ENCODE results near the gene CLDN19.
A peak's percentile ranks its signal among the peaks of the same experiment; 100 is the strongest.

Gene CLDN19, protein sequence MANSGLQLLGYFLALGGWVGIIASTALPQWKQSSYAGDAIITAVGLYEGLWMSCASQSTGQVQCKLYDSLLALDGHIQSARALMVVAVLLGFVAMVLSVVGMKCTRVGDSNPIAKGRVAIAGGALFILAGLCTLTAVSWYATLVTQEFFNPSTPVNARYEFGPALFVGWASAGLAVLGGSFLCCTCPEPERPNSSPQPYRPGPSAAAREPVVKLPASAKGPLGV

DNA sequence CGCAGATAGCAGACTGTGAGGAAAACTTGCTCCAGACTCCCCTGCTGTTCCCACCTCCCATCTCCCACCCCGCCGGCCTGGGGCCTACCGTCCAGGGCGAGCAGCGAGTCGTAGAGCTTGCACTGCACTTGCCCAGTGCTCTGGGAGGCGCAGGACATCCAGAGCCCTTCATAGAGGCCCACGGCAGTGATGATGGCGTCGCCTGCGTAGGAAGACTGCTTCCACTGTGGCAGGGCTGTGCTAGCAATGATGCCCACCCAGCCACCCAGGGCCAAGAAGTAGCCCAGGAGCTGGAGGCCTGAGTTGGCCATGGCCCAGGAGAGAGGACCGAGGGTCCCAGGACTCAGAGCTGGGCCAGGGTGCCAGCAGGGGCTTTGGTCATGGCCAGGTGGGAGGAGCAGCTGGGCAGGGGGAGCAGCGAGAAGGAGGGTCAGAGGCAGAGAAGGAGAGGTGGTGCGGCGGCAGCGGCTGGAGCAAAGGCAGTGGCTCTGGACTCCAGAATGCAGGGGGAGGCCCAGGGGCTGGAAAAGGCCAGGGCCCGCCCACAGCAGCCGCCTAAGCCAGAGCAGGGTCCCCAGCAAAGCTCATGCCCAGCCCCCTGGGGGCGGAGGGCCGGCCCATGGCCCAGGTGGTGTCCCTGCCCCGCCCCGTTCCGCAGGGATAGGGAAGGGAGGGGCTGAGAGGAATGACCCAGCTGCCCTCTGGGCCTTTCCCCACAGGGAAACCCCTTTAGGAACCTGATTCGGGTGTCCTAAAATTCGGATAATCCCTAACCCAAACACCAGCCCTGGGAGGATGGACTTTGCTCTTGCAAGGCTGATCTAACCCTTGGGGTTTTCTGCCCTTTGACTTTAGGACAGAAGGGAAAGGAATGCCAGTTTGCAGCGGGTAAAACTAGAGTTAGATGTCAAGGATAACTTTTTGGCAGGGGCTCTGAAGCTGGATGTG, at the start of gene CLDN19:
TSS of gene CLDN19 (minus strand) at position 484 of the 948 bp plus-strand sequence. CDS start at position 311, 173 bp downstream.
- DNase-seq (ENCODE audit: low read depth), result no peak

DNA sequence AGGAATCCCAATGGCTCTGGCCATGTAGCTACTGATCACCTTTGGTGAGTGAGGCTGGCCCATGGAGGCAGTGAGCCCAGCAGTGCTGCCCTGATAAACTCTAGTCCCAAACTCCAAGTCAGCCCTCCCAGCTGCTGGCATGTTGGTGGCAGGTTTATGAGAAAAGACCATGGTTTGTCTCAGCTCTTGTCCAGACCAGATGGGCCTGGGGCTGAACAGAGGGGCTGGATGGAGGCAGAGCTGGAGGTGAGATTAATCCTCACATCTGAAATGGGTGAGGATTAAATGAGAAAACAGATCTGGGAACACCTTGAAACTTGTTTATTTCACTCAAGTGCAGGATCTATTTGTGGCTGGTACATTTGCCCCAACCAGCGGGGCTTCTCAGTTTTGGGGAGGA, 48.0 kb upstream of the CLDN19 start:
- DNase-seq (ENCODE audit: low read depth), result no peak

DNA sequence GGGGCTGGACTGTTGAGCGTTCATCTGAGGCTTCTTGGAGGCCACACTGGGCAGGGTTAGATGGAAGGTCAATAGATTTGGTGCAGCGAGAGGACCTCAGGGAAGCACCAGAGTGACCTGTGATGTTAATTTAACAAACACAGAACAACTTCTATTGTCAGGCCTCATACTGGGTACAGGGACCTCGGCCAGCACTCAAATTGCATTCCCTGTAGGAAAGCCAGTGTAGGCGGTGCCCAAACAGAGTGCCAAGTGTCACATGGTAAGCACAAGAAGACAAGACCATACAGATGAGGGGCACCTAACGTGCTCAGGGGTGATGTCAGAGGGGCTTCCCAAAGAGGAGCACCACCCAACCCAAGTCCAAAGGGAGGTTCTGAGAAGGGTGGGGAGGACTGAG, 46.1 kb upstream of the CLDN19 start:
- no peak for DNase-seq (ENCODE audit: low read depth)

DNA sequence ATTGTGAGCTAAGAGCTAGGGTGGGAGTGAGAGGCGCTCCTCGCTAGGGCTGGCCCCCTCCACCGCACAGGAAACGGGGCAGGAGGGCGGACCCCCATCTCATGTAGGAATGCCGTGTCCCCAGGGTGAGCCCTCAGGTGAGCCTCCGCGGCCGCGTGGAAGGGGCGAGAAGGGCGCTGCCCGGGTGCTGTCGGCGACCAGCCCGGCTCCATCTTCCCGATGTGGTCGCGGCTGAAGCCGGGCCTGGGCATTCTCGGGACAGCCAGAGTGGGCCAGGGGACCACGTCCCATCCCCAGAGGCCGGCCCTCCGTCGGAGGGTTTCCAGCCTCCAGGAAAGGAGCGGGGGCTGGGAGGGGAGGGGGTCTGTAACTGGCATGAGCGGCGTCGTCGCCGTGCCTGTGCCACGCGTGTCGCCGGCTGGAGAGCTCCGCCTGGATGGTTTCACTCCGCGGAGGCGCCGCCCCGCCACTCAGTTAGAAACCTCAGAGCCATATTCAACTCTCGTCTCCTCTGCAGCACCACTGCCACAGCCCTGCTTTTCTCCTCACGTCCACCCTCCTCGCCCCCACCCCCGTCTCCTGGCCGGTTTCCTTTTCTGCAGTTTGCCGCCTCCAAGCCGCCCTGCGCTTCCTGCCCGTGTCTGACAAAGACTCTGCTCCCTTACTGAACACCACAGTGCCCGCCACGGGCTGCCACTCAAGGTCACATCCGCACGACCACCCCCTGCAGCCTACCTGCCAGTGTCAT, 45.1 kb upstream of the CLDN19 start, which contains the start of gene TMEM269:
TSS of gene TMEM269 (plus strand) at position 46 of the 748 bp plus-strand sequence. CDS start 4,903 bp downstream, outside the sequence.
- peak; percentile 15 for DNase-seq (ENCODE audit: low read depth)

DNA sequence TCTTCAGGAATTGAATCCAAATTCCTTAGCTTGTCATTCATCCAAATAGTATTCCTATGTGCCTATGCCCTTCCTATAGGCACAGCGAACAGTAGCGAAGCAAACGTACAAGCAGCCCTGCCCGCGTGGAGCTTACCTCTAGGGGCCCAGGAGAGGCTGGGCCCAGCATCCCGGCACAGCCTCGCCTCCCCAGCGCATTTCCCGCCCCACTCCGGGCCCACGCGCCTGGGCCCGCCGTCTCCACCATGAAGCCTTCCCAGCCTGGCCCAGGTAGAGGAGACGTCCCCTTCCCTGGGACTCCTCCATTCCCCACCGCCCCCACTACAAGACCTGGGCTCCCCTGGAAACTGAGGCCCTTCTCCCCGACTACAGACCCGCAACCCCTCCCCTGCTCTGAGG, 44.5 kb upstream of the CLDN19 start:
- no peak for DNase-seq (ENCODE audit: low read depth)

DNA sequence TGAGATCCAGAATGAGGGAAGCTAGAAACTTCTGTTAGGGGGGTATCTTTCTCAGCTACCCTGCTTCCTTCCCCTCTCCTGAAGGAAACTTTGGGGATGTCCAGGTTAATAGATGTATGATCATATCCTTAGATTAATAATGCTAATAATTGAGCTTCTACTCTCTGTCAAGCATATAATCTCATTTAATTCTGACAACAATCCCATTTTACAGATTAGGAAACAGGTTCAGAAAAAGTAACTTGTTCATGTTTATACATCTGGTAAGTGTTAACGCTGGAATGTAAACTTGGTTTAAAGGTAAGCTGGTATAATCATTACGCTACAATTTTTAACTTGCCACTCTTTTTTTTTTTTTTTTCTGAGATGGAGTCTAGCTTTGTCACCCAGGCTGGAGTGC, 43.1 kb upstream of the CLDN19 start:
- DNase-seq (ENCODE audit: low read depth), result no peak

DNA sequence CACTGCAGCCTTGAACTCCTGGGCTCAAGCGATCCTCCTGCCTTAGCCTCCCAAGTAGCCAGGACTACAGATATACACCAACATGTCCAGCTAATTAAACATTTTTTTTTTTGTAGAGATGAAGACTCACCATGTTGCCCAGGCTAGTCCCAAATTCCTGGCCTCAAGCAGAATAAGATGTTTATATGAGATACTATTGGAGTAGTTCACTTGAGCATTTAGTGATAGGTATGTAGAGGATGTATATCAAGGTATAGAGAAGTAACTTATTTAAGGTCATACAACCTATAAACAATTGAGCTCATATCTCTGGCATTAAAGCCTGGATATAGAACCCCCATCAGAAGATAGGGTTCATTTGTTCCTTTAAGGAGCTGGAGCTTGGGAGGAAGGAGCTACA, 40.1 kb upstream of the CLDN19 start:
- DNase-seq (ENCODE audit: low read depth), result no peak

DNA sequence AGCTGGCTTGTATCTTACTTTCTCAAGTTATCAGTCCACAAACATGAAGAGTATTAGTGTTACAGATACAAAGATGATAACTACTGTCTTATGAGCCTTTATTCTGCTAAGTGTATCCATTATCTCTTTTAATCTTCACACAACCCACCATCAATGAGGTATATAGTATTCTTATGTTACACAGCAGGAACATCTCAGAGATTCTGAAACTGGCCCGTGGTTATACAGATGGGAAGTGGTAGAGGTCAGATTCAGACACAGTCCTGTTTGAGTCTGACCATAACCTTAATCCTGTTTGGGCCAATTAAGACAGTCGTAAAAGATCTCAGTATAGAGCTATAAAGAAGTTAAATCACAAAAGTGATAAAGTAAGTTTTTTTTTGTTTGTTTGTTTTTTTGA, 39.7 kb upstream of the CLDN19 start:
- DNase-seq (ENCODE audit: low read depth), result no peak

DNA sequence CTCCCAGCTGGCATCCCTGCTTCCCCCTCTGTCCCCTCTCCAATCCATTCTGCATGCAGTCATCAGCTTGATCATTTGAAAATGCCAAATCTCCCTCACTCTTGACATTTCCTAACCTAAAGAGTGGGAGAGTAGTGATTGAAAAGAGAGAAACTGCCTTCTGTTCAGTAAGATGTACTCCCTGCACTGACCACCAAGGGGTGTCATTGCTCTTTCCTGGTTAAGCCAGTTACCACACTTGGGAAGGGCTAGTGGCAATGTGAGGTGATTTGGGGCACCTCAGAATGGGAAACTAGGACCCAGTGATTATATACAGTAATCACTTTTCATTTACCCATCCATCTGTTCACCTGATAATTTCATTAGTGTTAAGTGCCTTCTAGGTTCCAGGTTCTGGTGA, 37.8 kb upstream of the CLDN19 start:
- DNase-seq (ENCODE audit: low read depth), result no peak

DNA sequence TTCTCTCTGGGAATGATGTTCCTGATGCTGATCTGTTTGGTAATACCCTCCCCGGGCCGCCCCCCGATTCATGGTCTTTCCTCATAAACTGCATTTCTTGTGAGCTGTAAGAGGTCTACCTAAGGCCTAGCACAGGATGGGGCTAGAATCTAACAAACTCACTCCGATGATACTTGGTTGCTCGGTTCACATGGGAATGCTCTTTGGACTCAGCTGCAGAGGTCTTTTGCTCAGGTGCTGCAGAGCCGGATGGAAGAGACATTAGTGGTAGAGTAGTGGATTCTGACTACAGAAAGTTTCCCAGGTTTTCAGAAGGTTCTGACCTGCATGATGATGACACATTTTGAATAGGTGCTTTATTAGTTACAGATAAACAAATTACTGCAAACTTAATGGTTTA, 36.5 kb upstream of the CLDN19 start:
- no peak for DNase-seq (ENCODE audit: low read depth)

DNA sequence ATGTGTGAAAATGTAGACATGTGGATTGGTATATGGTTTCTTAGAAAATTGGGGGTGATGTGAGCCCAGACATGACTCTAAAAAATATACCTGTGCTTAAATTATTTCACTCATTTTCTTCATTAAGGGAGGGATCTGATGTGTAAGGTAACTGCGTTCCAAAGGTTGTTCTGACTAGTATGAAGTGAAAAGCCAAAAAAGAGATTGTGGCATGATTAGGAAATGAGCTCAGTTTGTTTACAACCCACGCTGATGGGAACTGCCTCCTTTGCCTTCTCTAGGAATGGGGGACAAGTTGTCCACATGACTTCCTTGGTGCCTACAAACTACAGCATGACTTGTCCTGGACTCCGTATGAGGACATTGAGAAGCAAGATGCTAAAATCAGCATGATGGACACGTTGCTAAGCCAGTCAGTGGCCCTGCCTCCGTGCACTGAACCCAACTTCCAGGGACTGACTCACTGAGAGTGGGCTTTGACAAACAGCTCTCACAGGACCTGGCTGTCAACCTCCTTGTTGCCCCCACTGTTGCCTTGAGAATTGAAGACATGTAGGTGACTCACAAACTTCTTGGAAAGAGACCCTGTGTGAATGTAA, 35.0 kb upstream of the CLDN19 start:
- no peak for DNase-seq (ENCODE audit: low read depth)

DNA sequence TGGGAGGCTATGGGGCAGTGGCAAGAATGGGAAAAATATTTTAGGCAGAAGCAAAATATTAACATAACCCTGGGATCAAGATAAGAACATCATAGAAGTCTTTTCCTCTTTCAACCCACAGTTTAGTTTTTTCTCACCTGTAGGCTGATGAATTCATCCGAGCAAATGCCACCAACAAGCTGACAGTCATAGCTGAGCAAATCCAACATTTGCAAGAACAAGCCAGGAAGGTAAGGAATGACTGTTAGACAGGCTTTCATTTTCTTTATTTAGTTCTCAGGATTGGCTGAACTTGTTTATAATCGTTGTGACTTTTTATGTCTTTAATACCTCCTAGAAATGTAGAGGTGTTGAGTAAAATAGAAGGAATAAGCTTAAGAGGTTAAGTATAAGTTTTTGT, 33.4 kb upstream of the CLDN19 start:
- no peak for DNase-seq (ENCODE audit: low read depth)

DNA sequence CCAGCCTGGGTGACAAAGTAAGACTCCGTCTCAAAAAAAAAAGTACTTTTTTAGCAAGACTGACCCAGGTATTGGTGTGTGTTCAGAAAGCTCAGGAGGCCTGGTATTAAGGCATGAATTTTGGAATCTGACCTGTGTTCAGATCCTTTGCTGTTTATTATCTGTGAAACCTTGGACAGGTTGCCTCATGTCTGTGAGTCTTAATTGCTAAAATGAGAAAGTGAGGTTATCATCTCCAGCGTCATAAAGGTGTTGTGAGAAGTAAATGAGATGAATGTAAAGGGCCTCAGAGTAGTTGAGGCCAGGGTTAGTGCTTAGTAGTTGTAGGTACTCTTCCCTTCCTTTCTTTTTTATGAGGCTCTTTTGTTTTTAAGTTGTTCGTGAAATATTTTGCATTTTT, 29.8 kb upstream of the CLDN19 start:
- no peak for DNase-seq (ENCODE audit: low read depth)

DNA sequence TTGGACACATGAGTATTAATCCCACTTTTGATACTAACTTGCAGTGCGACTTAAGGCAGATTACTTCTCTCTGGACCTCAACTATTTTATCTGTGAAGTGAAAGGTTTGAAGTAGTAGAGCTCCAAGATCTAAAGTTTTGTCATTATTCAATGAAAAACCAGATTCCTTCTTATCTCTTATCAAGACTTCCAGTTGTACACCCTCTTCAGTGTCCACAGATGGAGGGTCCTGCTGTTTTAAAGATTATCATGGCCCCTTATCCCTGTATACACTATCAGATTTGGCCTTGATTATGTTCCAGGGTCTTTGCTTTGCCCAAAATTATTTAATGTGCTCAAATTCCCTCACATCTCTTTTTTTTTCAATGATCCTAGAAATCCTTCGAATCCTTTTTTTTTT, 28.1 kb upstream of the CLDN19 start:
- no peak for DNase-seq (ENCODE audit: low read depth)

DNA sequence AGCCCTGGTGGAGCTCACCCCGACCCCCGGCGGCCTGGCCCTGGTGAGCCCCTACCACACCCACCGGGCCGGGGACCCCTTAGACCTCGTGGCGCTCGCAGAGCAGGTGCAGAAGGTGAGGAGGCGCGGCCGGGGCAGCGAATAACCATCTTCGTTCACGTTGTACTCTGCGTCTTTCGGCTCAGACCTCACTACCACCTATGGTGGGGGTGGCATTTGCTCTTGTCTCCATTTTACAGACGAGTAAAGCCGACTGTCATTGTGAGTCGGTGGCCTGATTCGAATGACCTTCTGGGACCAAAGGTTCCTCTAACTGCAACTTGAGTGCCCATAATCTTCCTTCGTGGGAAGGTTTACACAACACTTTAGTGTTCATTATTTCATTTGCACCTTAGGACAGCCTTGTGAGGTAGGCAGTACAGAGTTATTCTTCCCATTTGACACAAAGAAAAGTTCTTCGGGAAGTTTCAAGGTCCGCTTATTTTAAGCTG, 27.5 kb upstream of the CLDN19 start:
- no peak for DNase-seq (ENCODE audit: low read depth)

DNA sequence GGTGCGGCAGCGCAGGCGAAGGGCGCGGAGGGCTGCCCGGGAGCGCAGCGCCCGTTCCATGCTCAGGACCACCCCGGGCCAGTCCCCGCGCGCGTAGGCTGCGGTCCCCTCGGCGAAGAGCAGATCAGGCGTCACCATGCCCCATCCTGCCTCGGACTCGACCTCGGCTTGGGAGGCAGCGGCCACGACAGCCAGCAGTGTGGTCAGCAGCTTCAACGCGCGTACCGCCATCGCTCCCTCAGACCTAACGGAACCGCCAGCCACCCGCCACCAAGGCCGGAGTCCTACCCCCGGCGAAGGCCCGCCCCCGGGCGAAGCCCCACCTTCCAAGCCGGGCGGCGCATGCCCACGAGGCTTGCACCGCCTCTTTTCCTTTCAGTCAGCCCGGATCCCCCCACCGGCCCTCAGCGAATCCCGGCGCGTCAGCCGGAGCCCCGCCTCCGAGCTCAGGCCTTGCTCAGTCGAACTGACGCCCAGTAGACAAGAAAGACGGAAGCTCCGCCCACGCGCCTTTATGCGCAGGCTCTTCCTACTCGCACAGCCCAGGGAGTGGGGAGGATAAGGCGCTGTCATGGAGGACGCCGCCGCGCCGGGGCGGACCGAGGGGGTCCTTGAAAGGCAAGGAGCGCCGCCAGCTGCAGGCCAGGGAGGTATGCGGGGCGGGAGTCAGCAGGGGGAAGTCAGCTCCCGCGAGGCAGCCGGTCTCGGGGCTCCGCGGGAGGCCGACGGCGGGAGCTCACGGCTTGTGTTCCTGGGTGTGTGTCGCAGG, 26.9 kb upstream of the CLDN19 start, which contains the start of the genes C1orf50 and P3H1:
TSS of gene C1orf50 (plus strand) at position 509 of the 769 bp plus-strand sequence. CDS start at position 572, 63 bp downstream.
TSS of gene P3H1 (minus strand) at position 288 of the 769 bp plus-strand sequence. CDS start at position 231, 57 bp downstream.
- peak; percentile 100 for DNase-seq (ENCODE audit: low read depth)

DNA sequence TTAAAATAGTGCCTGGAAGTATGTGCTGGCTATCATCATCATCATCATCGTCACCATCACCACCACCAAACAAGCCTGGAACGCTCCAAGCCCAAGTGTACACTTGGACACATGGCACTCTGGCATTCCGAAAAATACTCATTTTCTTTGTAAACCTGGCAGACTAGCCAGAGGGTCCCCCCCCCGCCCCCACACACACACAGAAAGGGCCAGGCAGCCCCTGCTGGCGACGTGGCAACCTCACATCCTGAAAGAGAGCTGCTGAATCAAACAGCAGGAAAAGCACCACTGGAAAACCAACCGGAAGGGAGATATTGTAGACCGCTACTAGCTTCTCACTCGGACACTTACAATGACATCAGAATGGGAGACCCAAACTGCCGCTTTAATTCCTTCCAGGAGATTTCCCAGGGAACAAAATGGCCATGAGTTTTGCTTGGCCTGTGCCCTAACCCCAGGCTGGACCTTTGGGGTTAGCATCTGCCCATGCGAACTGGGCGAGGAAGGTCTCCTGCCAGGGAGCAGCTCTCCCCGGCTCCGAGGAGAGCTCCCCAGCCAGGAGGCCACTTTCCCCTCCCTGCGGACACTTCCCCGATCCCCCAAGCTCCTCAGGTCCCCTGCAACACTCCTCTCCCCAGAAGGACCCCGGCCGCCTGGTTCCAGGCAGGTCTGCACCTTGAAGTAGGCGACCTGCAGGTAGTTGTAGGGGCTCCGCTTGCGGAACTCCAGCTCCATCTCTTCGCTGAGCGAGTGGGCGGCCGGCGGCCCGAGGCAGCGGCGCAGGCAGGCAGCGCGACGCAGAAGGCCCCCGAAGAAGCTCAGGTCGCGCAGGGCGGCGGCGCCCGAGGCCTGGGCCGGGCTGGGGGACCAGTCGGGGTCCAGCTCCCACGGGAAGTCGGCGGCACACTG, 26.1 kb upstream of the CLDN19 start:
- DNase-seq (ENCODE audit: low read depth), result no peak

DNA sequence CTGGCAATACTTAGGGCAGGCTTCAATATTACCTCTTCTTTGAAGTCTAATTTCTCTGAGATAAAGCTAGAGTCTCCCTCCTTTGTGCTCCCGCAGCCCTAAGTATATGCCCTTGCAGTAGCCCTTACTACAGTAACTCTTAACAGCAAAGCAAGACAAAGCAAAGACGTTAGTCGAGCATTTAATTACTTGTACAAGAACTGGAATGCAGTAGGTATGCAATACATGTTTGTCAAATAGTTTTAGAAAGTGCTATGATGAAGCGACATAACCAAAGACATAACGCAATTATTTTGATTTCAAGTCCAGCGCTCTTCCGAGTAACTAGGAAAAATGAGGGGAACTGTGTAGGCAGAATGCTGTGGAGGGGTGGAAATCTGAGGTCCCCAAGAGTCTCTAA, 25.2 kb upstream of the CLDN19 start:
- DNase-seq (ENCODE audit: low read depth), result no peak

DNA sequence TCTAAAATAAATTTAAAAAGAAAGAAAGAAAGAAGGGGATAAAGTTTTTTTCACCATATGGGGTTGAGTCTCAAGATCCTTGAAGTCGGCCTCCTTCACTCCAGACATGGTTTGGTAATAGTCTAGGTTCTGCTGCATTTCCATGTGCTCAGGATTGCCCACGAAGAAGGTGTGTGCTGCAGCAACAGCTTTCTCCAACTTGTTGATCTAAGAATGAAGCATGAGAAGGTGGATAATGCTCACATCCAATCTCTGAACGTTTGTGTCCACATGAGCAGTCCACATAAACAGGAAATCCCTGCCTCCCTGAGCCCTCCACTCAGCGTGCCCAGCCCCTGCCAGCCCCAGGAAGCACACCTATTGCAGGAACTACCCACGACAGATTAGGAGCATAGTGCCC, 22.2 kb upstream of the CLDN19 start:
- no peak for DNase-seq (ENCODE audit: low read depth)

DNA sequence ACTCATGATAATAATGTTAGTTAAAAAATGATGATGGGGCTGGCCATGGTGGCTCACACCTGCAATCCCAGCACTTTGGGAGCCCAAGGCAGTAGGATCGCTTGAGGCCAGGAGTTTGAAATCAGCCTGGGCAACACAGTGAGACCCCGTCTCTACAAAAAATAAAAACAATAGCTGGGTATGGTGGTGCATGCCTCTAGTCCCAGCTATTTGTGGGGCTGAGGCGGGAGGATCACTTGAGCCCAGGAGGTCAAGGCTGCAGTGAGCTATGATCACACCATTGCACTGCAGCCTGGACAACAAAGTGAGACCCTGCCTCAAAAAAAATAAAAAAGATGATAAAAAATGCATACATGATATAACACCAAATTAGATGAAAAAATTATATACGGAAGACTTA, 21.5 kb upstream of the CLDN19 start:
- DNase-seq (ENCODE audit: low read depth), result no peak

Measured in activated T-helper 1 cell treated with Interleukin-2 at 50 U/mL for 16 hours (primary cell).